HL-60 (cell line): Measurements from ENCODE around the gene MBTD1.

Experiments used
- CTCF ChIP-seq: IDR thresholded peaks from one replicate; pipeline ENCODE4 v1.5.1; 2011; ENCODE audit warnings: low read length, control low read depth, inconsistent platforms; ENCODE audit not compliant: insufficient read depth
- GABPA ChIP-seq: IDR thresholded peaks from 2 replicates; pipeline ENCODE4 v1.6.1; 2012; ENCODE audit warnings: low read depth
- POLR2AphosphoS5 ChIP-seq: IDR thresholded peaks from 2 replicates; pipeline ENCODE4 v1.6.1; 2012; ENCODE audit warnings: low read depth

GRCh38 chr17:51188271-51188833 is 71.5 kb downstream of the MBTD1 start:
- TF ChIP-seq CTCF (no peak), POLR2AphosphoS5 (no peak), GABPA (no peak)
